Ascending aorta (tissue), 2 donors: ENCODE measurements around the gene CSRNP2. TPM values are rescaled to one million over a fixed set of nuclear protein-coding genes. Genes with fewer than 3 reads are reported as not detected.
"Not testable (repeated sequence)": the region's sequence is repeated elsewhere in the genome, so short reads cannot be mapped to it uniquely, and the experiment has no call there.

Source experiments
- DNase-seq, 2 donors: peaks; one replicate each; pipeline ENCODE4 v3.0.0-alpha.2; 2019; ENCODE audit warnings: low spot score in 2 of 2
- H3K27ac ChIP-seq, 2 donors: fragments of 200-600 bp; sonication (generic); one replicate each; pipeline ENCODE4 v1.5.1; 2016 to 2017; ENCODE audit warnings: mild to moderate bottlenecking in 1 of 2
- H3K27me3 ChIP-seq: fragments of 200-600 bp; sonication (generic); one replicate; pipeline ENCODE4 v1.5.1; 2017
- H3K36me3 ChIP-seq, 2 donors: fragments of 200-600 bp; sonication (generic); one replicate each; pipeline ENCODE4 v1.5.1; 2016
- H3K4me1 ChIP-seq, 2 donors: fragments of 200-600 bp; sonication (generic); one replicate each; pipeline ENCODE4 v1.5.1; 2016 to 2017; ENCODE audit warnings: mild to moderate bottlenecking in 1 of 2
- H3K4me3 ChIP-seq, 2 donors: fragments of 200-600 bp; sonication (generic); one replicate each; pipeline ENCODE4 v1.5.1; 2016 to 2017; ENCODE audit warnings: mild to moderate bottlenecking in 1 of 2
- H3K9me3 ChIP-seq, 2 donors: fragments of 200-600 bp; sonication (generic); one replicate each; pipeline ENCODE4 v1.5.1; 2016
- intact Hi-C: fragments of 100-400 bp; cut with DNase I; formaldehyde crosslinking; loops from one replicate; pipeline ENCODE4 v1.15.1; 2023
- total RNA-seq: library from RNA; depleted of rRNA; stranded (reverse); fragments of >200 nt; gene quantifications from one replicate; pipeline ENCODE4 v1.1.0, GENCODE V29; 2016
- TF ChIP-seq, protein P1 (sequence below), 3 experiments: fragments of 200-600 bp in 2 of 3; fragments of 450-650 bp in 1 of 3; sonication (generic) in 2 of 3; IDR thresholded peaks; one replicate each; pipeline ENCODE4 v1.5.1; 2016 to 2019; ENCODE audit warnings: antibody characterized with exemption in 3 of 3, mild to moderate bottlenecking in 1 of 3, moderate library complexity in 1 of 3

Gene CSRNP2
- total RNA-seq, 1 donor from 2014 or later: 13.6 TPM

DNA sequence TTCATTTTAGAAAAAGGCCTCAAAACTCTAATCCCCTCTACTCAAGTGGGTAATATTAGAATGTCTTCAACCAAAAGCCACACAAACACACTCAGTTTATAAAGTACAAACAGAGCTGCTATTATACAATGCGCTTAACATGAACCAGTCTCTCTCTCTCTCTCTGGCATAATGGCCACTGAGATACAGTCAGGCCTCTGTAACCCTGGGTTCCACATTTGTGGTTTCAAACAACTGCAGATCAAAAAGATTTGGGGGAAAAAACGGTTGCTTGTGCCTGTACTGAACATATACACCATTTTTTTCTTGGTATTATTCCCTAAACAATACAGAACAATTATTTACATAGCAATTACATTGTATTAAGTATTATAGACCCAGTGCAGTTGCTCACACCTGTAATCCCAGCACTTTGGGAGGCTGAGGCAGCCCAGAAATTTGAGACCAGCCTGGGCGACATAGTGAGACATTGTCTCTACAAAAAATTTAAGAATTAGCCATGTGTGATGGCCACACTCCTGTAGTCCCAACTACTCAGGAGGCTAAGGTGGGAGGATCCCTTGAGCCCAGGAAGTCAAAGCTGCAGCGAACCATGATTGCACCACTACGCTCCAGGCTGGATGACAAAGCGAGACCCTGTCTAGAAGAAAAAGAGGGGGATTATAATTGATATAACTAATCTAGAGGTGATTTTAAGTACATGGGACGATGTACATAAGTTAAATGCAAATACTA, 62.8 kb downstream of the CSRNP2 start:
- intact Hi-C loops: loop anchor here (10.0 kb wide), 1 partner anchor 516 kb away; the partner anchor contains the start of gene DIP2B

DNA sequence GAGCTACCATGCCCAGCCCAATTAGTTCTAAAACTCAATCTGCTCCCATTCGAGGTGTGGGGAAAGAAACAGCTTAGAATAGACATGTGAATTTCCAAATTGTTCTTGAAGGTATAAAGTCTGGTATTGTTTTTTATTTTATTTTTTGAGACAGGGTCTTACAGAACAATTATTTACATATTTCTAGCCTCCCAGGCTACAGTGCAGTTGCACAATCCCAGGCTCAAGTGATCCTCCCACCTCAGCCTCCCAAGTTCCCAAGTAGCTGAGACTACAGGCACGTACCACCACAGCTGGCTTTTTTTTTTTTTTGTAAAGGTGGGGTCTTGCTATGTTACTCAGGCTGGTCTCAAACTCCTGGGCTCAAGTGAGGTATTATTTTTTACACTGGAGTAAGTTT, 63.5 kb downstream of the CSRNP2 start:
- intact Hi-C loops: loop anchor here (10.0 kb wide), 1 partner anchor 515 kb away; the partner anchor contains the start of gene DIP2B
- H3K9me3 ChIP-seq: no peaks in the 10 kb centered on the region
- DNase-seq: peak in 1 of 2 donors; percentile 22
- no peaks in the 10 kb centered on the region for H3K36me3 ChIP-seq
- no peak overlapping the region for H3K27ac ChIP-seq
- H3K4me1 ChIP-seq: peaks cover 6 to 15% of the 10 kb centered on the region in 2 donors
- H3K4me3 ChIP-seq: no peak overlapping the region
- H3K27me3 ChIP-seq: no peaks in the 10 kb centered on the region
- TF ChIP-seq, protein P1, sequence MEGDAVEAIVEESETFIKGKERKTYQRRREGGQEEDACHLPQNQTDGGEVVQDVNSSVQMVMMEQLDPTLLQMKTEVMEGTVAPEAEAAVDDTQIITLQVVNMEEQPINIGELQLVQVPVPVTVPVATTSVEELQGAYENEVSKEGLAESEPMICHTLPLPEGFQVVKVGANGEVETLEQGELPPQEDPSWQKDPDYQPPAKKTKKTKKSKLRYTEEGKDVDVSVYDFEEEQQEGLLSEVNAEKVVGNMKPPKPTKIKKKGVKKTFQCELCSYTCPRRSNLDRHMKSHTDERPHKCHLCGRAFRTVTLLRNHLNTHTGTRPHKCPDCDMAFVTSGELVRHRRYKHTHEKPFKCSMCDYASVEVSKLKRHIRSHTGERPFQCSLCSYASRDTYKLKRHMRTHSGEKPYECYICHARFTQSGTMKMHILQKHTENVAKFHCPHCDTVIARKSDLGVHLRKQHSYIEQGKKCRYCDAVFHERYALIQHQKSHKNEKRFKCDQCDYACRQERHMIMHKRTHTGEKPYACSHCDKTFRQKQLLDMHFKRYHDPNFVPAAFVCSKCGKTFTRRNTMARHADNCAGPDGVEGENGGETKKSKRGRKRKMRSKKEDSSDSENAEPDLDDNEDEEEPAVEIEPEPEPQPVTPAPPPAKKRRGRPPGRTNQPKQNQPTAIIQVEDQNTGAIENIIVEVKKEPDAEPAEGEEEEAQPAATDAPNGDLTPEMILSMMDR (IDR thresholded peaks at IDR 0.05): no peak

More for the DNA sequence above, 62.8 kb downstream of the CSRNP2 start:
- no peaks in the 10 kb centered on the region for H3K36me3 ChIP-seq
- H3K27me3 ChIP-seq: no peaks in the 10 kb centered on the region
- H3K4me3 ChIP-seq: no peak overlapping the region
- no peaks in the 10 kb centered on the region for H3K9me3 ChIP-seq
- peak in 1 of 2 donors; percentile 19 for DNase-seq
- TF ChIP-seq, protein P1 (IDR thresholded peaks at IDR 0.05): no peak
- H3K27ac ChIP-seq: peak overlapping the region in 1 of 2 donors; percentile 3
- H3K4me1 ChIP-seq: peaks cover 6 to 17% of the 10 kb centered on the region in 2 donors

DNA sequence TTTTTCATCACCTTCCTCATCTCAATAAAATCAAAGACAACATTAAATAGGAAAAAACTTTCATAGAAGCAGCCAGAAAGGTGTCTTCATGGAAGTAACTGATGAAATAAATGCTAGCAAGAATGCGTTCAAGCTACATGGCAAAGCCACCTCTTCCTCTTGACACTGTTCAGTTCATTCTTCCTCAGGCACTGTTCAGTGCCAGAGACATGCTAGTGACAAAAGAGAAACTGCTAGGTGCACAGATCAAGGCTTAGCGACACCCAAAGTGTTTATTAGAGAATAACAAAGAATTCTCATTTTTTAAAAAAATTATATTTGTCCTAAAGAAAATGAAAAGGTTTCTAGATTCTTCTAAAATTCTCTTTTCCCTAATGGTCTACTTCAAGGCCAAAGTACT, 64.4 kb downstream of the CSRNP2 start:
- no peak overlapping the region for H3K27ac ChIP-seq
- H3K9me3 ChIP-seq: no peaks in the 10 kb centered on the region
- H3K4me1 ChIP-seq: peaks cover 6 to 15% of the 10 kb centered on the region in 2 donors
- H3K27me3 ChIP-seq: no peaks in the 10 kb centered on the region
- TF ChIP-seq, protein P1 (IDR thresholded peaks at IDR 0.05): no peak
- no peaks in the 10 kb centered on the region for H3K36me3 ChIP-seq
- DNase-seq: no peak
- H3K4me3 ChIP-seq: no peak overlapping the region
- intact Hi-C loops: no loop called here

DNA sequence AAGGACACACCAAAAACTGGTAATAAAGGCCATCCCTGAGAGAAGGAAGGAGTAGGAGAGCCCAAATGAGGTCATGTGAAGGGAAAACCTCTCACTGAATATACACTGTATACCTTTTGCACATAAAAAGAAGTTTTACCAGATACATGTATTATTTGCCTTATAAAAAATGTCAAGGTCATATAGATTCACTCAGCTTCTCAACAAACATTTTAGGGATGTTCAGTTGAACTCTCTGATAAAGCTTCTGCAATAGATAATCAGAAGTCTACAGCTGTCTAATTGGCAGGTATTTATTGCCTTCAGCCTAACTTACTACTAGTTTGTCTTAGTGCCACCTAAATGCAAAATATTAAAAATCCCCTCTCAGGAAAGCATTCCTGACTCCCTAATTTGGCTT, 65.9 kb downstream of the CSRNP2 start:
- peaks cover 0 to 5% of the 10 kb centered on the region in 2 donors for H3K4me1 ChIP-seq
- intact Hi-C loops: no loop called here
- H3K9me3 ChIP-seq: no peaks in the 10 kb centered on the region
- TF ChIP-seq, protein P1 (IDR thresholded peaks at IDR 0.05): no peak
- no peaks in the 10 kb centered on the region for H3K27me3 ChIP-seq
- no peak overlapping the region for H3K4me3 ChIP-seq
- DNase-seq: no peak
- H3K36me3 ChIP-seq: no peaks in the 10 kb centered on the region
- H3K27ac ChIP-seq: no peak overlapping the region

DNA sequence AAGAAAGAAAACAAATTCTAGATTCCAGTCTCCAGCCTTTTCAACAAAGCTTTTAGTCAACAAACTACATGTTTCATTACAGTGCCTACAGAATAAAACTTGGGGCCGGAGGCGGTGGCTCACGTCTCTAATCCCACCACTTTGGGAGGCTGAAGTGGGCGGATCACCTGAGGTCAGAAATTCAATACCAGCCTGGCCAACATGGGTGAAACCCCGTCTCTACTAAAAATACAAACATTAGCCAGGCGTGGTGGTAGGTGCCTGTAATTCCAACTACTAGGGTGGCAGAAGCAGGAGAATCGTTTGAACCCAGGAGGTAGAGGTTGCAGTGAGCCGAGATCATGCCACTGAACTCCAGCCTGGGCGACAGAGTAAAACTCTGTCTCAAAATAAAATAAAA, 68.9 kb downstream of the CSRNP2 start:
- H3K4me1 ChIP-seq, H3K27ac ChIP-seq, H3K9me3 ChIP-seq, H3K4me3 ChIP-seq, DNase-seq, intact Hi-C loops, H3K36me3 ChIP-seq, H3K27me3 ChIP-seq: not testable (repeated sequence)

DNA sequence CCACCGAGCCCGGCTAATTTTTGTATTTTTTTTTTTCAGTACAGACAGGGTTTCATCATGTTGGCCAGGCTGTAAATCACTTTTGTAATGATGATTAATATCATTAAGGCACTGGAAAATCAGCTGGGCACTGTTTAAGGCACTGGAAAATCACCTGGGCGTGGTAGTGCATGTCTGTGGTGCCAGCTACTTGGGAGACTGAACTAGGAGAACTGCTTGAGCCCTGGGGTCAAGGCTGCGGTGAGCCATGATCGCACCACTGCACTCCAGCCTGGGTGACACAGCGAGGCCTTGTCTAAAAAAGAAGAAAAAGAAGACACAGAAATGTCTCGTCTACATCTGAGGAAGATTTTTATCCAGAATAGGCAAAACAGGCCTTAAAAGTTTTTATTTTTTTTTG, 70.0 kb downstream of the CSRNP2 start:
- peaks cover 3 to 5% of the 10 kb centered on the region in 2 donors for H3K4me1 ChIP-seq
- intact Hi-C loops: no loop called here
- no peaks in the 10 kb centered on the region for H3K9me3 ChIP-seq
- no peaks in the 10 kb centered on the region for H3K36me3 ChIP-seq
- TF ChIP-seq, protein P1 (IDR thresholded peaks at IDR 0.05): no peak
- H3K4me3 ChIP-seq: no peak overlapping the region
- no peak overlapping the region for H3K27ac ChIP-seq
- DNase-seq: no peak
- no peaks in the 10 kb centered on the region for H3K27me3 ChIP-seq
